IMR-90 (cell line): ENCODE data around the gene LGALSL. TPM values are rescaled to one million over a fixed set of nuclear protein-coding genes. Genes with fewer than 3 reads are reported as not detected.

Experiments used
- ATAC-seq: fragments of 200-7000 bp; cut with Tn5 transposase; 2 replicates; pipeline ENCODE4 v1.9.1; 2020; ENCODE audit warnings: low read depth, mild to moderate bottlenecking, moderate library complexity
- BruUV-seq: library from RNA; stranded (reverse); fragments of 400-500 nt; replicated peaks from 2 replicates; lab custom pipeline; 2021; lab: Mats Ljungman, UMichigan
- CTCF ChIA-PET: fragments of 300-600 bp; formaldehyde crosslinking; extraction: SDS; loops from one replicate; lab custom pipeline; 2021; ENCODE audit warnings: antibody characterized with exemption; lab: Yijun Ruan, JAX
- POLR2A ChIA-PET: fragments of 300-600 bp; sonication (Branson Sonifier 250); formaldehyde crosslinking; loops from one replicate; lab custom pipeline; 2022; ENCODE audit warnings: antibody characterized with exemption; ENCODE audit not compliant: unreplicated experiment; lab: Charles Lee
- DNase-seq: peaks from one replicate; pipeline ENCODE4 v3.0.0; 2013
- H2AFZ ChIP-seq: replicated peaks from 2 replicates; pipeline ENCODE3; 2013; ENCODE audit warnings: low read length, mild to moderate bottlenecking; ENCODE audit not compliant: poor library complexity
- H2AK5ac ChIP-seq: 2 replicates; pipeline ENCODE4 v1.6.1; 2013; ENCODE audit warnings: low read depth, low read length, inconsistent platforms
- H2AK9ac ChIP-seq: replicated peaks from 2 replicates; pipeline ENCODE3; 2013; ENCODE audit warnings: mild to moderate bottlenecking, low read depth, low read length, moderate library complexity; ENCODE audit not compliant: poor library complexity
- H2BK120ac ChIP-seq: 2 replicates; pipeline ENCODE4 v1.6.1; 2013; ENCODE audit warnings: low read depth, low read length, inconsistent platforms
- H2BK15ac ChIP-seq: 3 replicates; pipeline ENCODE4 v1.6.1; 2013; ENCODE audit warnings: low read depth, low read length, inconsistent platforms
- H2BK20ac ChIP-seq: 2 replicates; pipeline ENCODE4 v1.6.1; 2013; ENCODE audit warnings: low read depth, mild to moderate bottlenecking, inconsistent platforms, low read length, moderate library complexity
- H2BK5ac ChIP-seq: 2 replicates; pipeline ENCODE4 v1.6.1; 2013; ENCODE audit warnings: mild to moderate bottlenecking, low read depth, low read length, inconsistent platforms; ENCODE audit not compliant: poor library complexity, severe bottlenecking
- H3K14ac ChIP-seq: replicated peaks from 2 replicates; pipeline ENCODE4 v1.6.1; 2013; ENCODE audit warnings: low read depth, low read length, inconsistent platforms
- H3K18ac ChIP-seq: 2 replicates; pipeline ENCODE4 v1.6.1; 2013; ENCODE audit warnings: low read depth, low read length, control low read depth
- H3K23ac ChIP-seq: 2 replicates; pipeline ENCODE4 v1.6.1; 2013; ENCODE audit warnings: low read depth, low read length, inconsistent platforms
- H3K27ac ChIP-seq: 2 replicates; pipeline ENCODE4 v1.5.1; 2013; ENCODE audit warnings: mild to moderate bottlenecking, control low read depth, low read length; ENCODE audit not compliant: insufficient read depth
- H3K27me3 ChIP-seq: 2 replicates; pipeline ENCODE4 v1.6.1; 2013; ENCODE audit warnings: low read length; ENCODE audit not compliant: control insufficient read depth, insufficient read depth
- H3K36me3 ChIP-seq: 2 replicates; pipeline ENCODE4 v1.6.1; 2013; ENCODE audit warnings: low read length, mixed read lengths; ENCODE audit not compliant: control insufficient read depth, insufficient read depth
- H3K4ac ChIP-seq: 2 replicates; pipeline ENCODE4 v1.6.1; 2013; ENCODE audit warnings: low read depth, low read length, inconsistent platforms
- H3K4me1 ChIP-seq: 2 replicates; pipeline ENCODE4 v1.6.1; 2013; ENCODE audit warnings: low read length, mixed read lengths; ENCODE audit not compliant: control insufficient read depth, insufficient read depth
- H3K4me2 ChIP-seq: 2 replicates; pipeline ENCODE4 v1.6.1; 2013; ENCODE audit warnings: low read depth, mild to moderate bottlenecking, control low read depth, low read length, moderate library complexity
- H3K4me3 ChIP-seq: 2 replicates; pipeline ENCODE4 v1.5.1; 2013; ENCODE audit warnings: low read depth, mild to moderate bottlenecking, control low read depth, low read length, moderate library complexity; ENCODE audit not compliant: insufficient read depth
- H3K56ac ChIP-seq: 2 replicates; pipeline ENCODE4 v1.6.1; 2013; ENCODE audit warnings: low read length, inconsistent platforms; ENCODE audit not compliant: insufficient read depth; ENCODE audit errors: extremely low read depth
- H3K79me1 ChIP-seq, 2 experiments: 2 replicates each; pipeline ENCODE4 v1.6.1; 2013; ENCODE audit warnings: low read length in 2 of 2, inconsistent platforms in 1 of 2, low read depth in 1 of 2
- H3K9ac ChIP-seq: 2 replicates; pipeline ENCODE4 v1.6.1; 2013; ENCODE audit warnings: low read depth, low read length, control low read depth
- H3K9me1 ChIP-seq: 2 replicates; pipeline ENCODE4 v1.6.1; 2013; ENCODE audit warnings: low read length, inconsistent platforms; ENCODE audit not compliant: insufficient read depth
- H3K9me3 ChIP-seq: 2 replicates; pipeline ENCODE4 v1.6.1; 2013; ENCODE audit warnings: low read length; ENCODE audit not compliant: control insufficient read depth, insufficient read depth
- H4K20me1 ChIP-seq: 2 replicates; pipeline ENCODE4 v1.6.1; 2013; ENCODE audit warnings: low read length, inconsistent platforms; ENCODE audit not compliant: insufficient read depth
- H4K5ac ChIP-seq: 2 replicates; pipeline ENCODE4 v1.6.1; 2013; ENCODE audit warnings: mild to moderate bottlenecking, low read depth, low read length, control low read depth
- H4K8ac ChIP-seq, 2 experiments: 2 replicates each; pipeline ENCODE4 v1.6.1; 2013; ENCODE audit warnings: low read depth in 2 of 2, low read length in 2 of 2, control low read depth in 1 of 2, inconsistent platforms in 1 of 2
- H4K91ac ChIP-seq: 2 replicates; pipeline ENCODE4 v1.6.1; 2013; ENCODE audit warnings: low read depth, low read length, inconsistent platforms; ENCODE audit not compliant: insufficient read depth
- BHLHE40 ChIP-seq: fragments of 150-350 bp; IDR thresholded peaks from 2 replicates; pipeline ENCODE4 v1.6.1; 2016; ENCODE audit warnings: mild to moderate bottlenecking, low read depth, low read length
- CEBPB ChIP-seq: IDR thresholded peaks from 2 replicates; pipeline ENCODE4 v1.6.1; 2012; ENCODE audit warnings: low read depth, low read length, improper control_type of control experiment
- CHD1 ChIP-seq: IDR thresholded peaks from 2 replicates; pipeline ENCODE4 v1.6.1; 2012; ENCODE audit warnings: low read depth, low read length, improper control_type of control experiment
- ELK1 ChIP-seq: fragments of 150-350 bp; IDR thresholded peaks from 2 replicates; pipeline ENCODE4 v1.6.1; 2016; ENCODE audit warnings: low read depth, mild to moderate bottlenecking, low read length, moderate library complexity, borderline replicate concordance
- FOS ChIP-seq: fragments of 150-350 bp; IDR thresholded peaks from 2 replicates; pipeline ENCODE4 v1.6.1; 2016; ENCODE audit warnings: low read depth, low read length
- MAFK ChIP-seq: IDR thresholded peaks from 2 replicates; pipeline ENCODE4 v1.6.1; 2012; ENCODE audit warnings: low read depth, low read length, improper control_type of control experiment
- MAZ ChIP-seq: IDR thresholded peaks from 2 replicates; pipeline ENCODE4 v1.6.1; 2012; ENCODE audit warnings: low read depth, mild to moderate bottlenecking, low read length, improper control_type of control experiment, moderate library complexity, borderline replicate concordance
- MXI1 ChIP-seq: IDR thresholded peaks from 2 replicates; pipeline ENCODE4 v1.6.1; 2012; ENCODE audit warnings: low read depth, mild to moderate bottlenecking, low read length, moderate library complexity, borderline replicate concordance
- POLR2A ChIP-seq: IDR thresholded peaks from 2 replicates; pipeline ENCODE4 v1.6.1; 2012; ENCODE audit warnings: mild to moderate bottlenecking, low read depth, low read length
- RAD21 ChIP-seq: IDR thresholded peaks from 2 replicates; pipeline ENCODE4 v1.6.1; 2012; ENCODE audit warnings: low read length, improper control_type of control experiment
- RFX5 ChIP-seq: IDR thresholded peaks from 2 replicates; pipeline ENCODE4 v1.8.0; 2012; ENCODE audit warnings: low read depth, mild to moderate bottlenecking, low read length, moderate library complexity
- SMC3 ChIP-seq: fragments of 150-350 bp; IDR thresholded peaks from 2 replicates; pipeline ENCODE4 v1.6.1; 2016; ENCODE audit warnings: low read depth, mild to moderate bottlenecking, antibody characterized with exemption, low read length, moderate library complexity
- WGBS, 2 experiments: methylation state at CpG; one replicate each; pipeline versions ENCODE4 v1.1.5 to v1.1.7; 2013; ENCODE audit warnings: missing lambda C conversion rate in 2 of 2; ENCODE audit not compliant: insufficient read length in 1 of 2; ENCODE audit errors: extremely low coverage in 2 of 2; 5-methylcytosine and 5-hydroxymethylcytosine counted together
- dilution Hi-C: fragments of 300-500 bp; cut with HindIII; formaldehyde crosslinking; loops from one replicate; pipeline ENCODE4 v1.14.3; 2018; ENCODE audit warnings: low sequenced_read_pairs; ENCODE audit not compliant: unreplicated experiment
- in situ Hi-C: fragments of 300-500 bp; cut with MboI; formaldehyde crosslinking; loops from 3 replicates; pipeline ENCODE4 v1.14.3; 2019; ENCODE audit warnings: low sequenced_read_pairs, inconsistent platforms, mixed read lengths
- intact Hi-C: fragments of 100-400 bp; cut with micrococcal nuclease; formaldehyde crosslinking; loops from 2 replicates; pipeline ENCODE4 v1.10.0; 2022
- polyA plus RNA-seq, 3 experiments: library from polyadenylated mRNA; depleted of rRNA; stranded (reverse); fragments of >200 nt; gene quantifications; 2 replicates each; pipeline ENCODE4 v1.2.3, GENCODE V29; 2012; ENCODE audit warnings: low replicate concordance in 1 of 3
- total RNA-seq: library from RNA; depleted of rRNA; stranded (reverse); fragments of >200 nt; gene quantifications from 2 replicates; pipeline ENCODE4 v1.2.3, GENCODE V29; 2012
- TF ChIP-seq, protein P1 (sequence below): fragments of 150-350 bp; IDR thresholded peaks from 2 replicates; pipeline ENCODE4 v1.6.1; 2017; ENCODE audit warnings: mild to moderate bottlenecking, antibody characterized with exemption, low read length, low read depth
- TF ChIP-seq, protein P2 (sequence below): conservative IDR thresholded peaks from 2 replicates; pipeline ENCODE4 v1.5.1; 2012; ENCODE audit warnings: mild to moderate bottlenecking, low read depth, low read length, improper control_type of control experiment

LGALSL gene
- total and polyA plus RNA-seq, 2 of the 4 experiments (the other 2 are of a cell fraction), result 0.86 to 2.9 TPM

GRCh38 chr2:64440843-64441242, 13.1 kb upstream of the LGALSL start:
- H3K23ac ChIP-seq, result no peak overlapping the region
- H2BK20ac ChIP-seq, result no peak overlapping the region
- H3K27me3 ChIP-seq, result peaks cover 36% of the 10 kb centered on the region
- no peak for DNase-seq
- no peak overlapping the region for H3K4me3 ChIP-seq
- no peak overlapping the region for H3K56ac ChIP-seq
- dilution Hi-C loops (no loop called here), intact Hi-C loops (no loop called here), in situ Hi-C loops (no loop called here)
- no peak overlapping the region for H2AK9ac ChIP-seq
- H3K9ac ChIP-seq, result no peak overlapping the region
- no peaks in the 10 kb centered on the region for H3K4me1 ChIP-seq
- CTCF ChIA-PET, result no interaction called here
- H3K18ac ChIP-seq, result no peak overlapping the region
- no peak overlapping the region for H2AK5ac ChIP-seq
- H2BK120ac ChIP-seq, result no peak overlapping the region
- no peak overlapping the region for H3K4ac ChIP-seq
- no peak overlapping the region for H2AFZ ChIP-seq
- H3K4me2 ChIP-seq, result no peak overlapping the region
- no peaks in the 10 kb centered on the region for H4K20me1 ChIP-seq
- no CpG with 5 or more reads among the region's 2 CpGs for WGBS, 2 experiments
- no peak overlapping the region for H4K8ac ChIP-seq
- no peak for TF ChIP-seq CEBPB
- no peak for TF ChIP-seq BHLHE40
- TF ChIP-seq, protein P1, sequence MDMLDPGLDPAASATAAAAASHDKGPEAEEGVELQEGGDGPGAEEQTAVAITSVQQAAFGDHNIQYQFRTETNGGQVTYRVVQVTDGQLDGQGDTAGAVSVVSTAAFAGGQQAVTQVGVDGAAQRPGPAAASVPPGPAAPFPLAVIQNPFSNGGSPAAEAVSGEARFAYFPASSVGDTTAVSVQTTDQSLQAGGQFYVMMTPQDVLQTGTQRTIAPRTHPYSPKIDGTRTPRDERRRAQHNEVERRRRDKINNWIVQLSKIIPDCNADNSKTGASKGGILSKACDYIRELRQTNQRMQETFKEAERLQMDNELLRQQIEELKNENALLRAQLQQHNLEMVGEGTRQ, result no peak
- TF ChIP-seq RAD21, result no peak
- TF ChIP-seq MAFK, result no peak
- TF ChIP-seq, protein P2, sequence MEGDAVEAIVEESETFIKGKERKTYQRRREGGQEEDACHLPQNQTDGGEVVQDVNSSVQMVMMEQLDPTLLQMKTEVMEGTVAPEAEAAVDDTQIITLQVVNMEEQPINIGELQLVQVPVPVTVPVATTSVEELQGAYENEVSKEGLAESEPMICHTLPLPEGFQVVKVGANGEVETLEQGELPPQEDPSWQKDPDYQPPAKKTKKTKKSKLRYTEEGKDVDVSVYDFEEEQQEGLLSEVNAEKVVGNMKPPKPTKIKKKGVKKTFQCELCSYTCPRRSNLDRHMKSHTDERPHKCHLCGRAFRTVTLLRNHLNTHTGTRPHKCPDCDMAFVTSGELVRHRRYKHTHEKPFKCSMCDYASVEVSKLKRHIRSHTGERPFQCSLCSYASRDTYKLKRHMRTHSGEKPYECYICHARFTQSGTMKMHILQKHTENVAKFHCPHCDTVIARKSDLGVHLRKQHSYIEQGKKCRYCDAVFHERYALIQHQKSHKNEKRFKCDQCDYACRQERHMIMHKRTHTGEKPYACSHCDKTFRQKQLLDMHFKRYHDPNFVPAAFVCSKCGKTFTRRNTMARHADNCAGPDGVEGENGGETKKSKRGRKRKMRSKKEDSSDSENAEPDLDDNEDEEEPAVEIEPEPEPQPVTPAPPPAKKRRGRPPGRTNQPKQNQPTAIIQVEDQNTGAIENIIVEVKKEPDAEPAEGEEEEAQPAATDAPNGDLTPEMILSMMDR, result no peak
- no peak for TF ChIP-seq POLR2A
- TF ChIP-seq SMC3, result no peak
- TF ChIP-seq FOS, result no peak
- no peak for TF ChIP-seq MXI1
- TF ChIP-seq ELK1, result no peak
- TF ChIP-seq CHD1, result no peak
- TF ChIP-seq MAZ, result no peak
- no peak for TF ChIP-seq RFX5
- H3K14ac ChIP-seq, result no peak overlapping the region
- no peak for ATAC-seq
- no peak overlapping the region for H2BK15ac ChIP-seq
- no peaks in the 10 kb centered on the region for H3K36me3 ChIP-seq
- no peaks in the 10 kb centered on the region for H3K79me1 ChIP-seq
- H4K5ac ChIP-seq, result no peak overlapping the region
- no peak overlapping the region for H3K27ac ChIP-seq
- POLR2A ChIA-PET, result no interaction called here
- H3K9me3 ChIP-seq, result no peaks in the 10 kb centered on the region
- no peaks in the 10 kb centered on the region for H3K9me1 ChIP-seq
- H4K91ac ChIP-seq, result no peak overlapping the region
- BruUV-seq, result no TSS peak
- no peak overlapping the region for H2BK5ac ChIP-seq
